HG02870 (cell line): Measurements from ENCODE around the gene C10orf90.

Experiments
- ATAC-seq: cut with Tn5 transposase; IDR thresholded peaks from one replicate; pipeline ENCODE4 v1.9.1; 2021; ENCODE audit warnings: mild to moderate bottlenecking, moderate library complexity; ENCODE audit not compliant: unreplicated experiment

Gene C10orf90

DNA sequence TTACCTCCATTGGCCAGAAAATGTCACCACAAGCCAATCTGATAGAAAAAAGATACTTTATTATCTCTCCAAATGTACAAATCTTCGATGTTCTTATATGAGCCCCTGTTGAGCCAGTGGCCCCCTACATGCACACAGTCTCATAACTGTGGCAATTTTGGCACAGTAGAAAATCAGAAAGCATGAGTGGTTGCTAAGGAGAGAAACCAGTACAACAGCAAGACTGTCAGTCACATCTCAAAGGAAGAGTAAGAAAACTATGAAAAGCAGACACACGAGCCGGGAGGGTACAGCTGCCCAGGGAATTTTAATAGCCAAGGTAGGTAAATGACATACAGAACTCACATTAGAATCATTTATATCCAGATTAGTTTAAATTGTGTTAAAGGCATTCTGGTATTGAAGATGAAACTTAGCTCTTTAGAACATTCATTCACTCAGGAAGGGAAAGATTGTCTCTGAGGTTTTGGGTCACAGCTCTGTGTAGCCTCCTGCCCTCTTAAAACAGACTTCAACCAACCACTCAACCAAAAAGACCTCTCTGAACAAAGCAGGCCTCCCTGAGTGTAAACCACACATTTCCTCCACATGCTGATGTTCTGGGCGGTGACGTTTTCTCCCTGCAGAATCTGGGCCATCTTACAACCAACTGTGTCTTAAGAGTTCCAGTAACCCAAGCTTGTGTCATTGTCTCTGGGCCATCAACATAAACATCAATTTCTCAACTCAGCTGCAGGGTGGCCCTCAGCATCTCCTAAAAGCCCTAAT, 201.4 kb downstream of the C10orf90 start:
- no peak for ATAC-seq

DNA sequence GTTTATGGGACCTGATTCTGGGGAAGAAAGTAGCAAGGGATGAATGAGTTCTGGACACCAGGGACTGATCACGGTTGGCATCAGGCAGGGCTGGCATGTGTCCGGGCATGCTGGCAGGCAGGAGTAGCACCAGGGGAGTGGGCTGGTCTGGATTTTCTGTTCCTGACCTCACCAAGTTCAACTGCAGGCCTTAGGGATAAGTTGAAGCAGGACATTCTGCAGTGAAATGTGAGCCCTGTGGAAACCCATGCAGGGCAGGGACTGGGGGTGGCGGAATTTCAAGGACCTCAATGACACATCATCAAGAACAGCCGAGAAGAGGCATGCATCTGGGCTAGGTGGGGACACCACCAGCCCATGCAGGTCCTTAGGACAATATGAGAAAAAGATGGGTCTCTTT, 202.0 kb downstream of the C10orf90 start:
- no peak for ATAC-seq

- no peak for ATAC-seq
These were observed 204.7 kb downstream of the C10orf90 start for GRCh38 chr10:126465771-126466170.

GRCh38 chr10:126463286-126463685, 207.2 kb downstream of the C10orf90 start:
- no peak for ATAC-seq

DNA sequence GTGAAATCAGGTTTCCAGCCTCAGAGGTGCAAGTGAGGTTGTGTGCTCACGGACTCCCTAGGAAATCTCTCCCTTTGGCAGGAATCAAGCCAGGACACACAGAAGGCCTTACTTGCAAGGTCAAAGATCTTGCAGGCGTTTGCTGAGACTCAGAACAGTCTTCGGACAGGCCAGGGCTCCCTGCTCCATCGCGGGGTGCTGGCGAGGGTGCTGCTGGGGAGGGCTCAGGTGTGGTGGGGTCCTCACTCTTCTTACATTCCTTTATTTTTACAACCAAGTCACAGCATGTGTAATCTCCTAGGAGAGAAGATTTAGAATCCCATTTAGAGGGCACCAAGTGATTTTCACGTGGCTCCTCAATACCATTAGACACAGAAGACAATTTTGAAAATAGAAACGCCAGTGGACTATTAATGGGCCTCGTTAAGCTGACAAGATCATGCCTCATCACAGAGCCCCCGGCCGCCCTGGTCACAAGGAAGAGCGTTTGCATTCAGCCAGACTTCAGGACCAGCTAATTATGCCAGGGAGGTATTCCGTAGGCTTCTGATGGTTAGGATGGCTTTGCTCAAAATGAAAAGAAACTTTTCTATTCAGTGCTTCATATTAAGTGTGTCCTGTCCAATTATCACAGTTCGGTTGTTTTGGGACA, 209.1 kb downstream of the C10orf90 start:
- ATAC-seq, result no peak

DNA sequence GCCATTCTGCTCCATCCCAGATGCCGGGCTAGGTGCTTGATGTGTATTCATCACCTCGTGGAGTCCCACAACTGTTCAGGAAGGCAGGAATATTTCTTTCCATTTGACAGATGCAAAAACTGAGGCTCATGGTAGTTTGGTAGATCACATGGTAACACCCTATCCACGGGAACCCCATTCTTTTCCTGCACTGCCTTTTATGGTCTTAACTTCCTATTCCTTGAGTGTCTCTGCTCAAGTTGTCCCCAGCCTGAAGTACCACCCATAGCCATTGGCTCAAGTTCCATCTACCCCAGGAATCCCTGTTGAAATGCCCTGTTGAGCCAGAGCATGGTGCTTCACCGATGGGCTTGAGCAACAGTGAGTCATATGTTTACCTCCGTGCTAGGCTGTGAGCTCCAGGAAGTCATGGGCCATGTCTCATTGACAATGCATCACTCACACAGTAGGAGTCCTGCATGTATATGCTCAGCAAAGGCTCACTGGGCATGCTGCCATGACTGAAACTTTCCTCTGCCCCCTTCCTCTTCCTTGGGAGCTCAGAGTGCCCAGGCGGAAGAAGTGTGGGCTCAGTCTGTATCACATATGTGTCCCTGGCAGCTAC, 210.5 kb downstream of the C10orf90 start:
- ATAC-seq, result no peak

DNA sequence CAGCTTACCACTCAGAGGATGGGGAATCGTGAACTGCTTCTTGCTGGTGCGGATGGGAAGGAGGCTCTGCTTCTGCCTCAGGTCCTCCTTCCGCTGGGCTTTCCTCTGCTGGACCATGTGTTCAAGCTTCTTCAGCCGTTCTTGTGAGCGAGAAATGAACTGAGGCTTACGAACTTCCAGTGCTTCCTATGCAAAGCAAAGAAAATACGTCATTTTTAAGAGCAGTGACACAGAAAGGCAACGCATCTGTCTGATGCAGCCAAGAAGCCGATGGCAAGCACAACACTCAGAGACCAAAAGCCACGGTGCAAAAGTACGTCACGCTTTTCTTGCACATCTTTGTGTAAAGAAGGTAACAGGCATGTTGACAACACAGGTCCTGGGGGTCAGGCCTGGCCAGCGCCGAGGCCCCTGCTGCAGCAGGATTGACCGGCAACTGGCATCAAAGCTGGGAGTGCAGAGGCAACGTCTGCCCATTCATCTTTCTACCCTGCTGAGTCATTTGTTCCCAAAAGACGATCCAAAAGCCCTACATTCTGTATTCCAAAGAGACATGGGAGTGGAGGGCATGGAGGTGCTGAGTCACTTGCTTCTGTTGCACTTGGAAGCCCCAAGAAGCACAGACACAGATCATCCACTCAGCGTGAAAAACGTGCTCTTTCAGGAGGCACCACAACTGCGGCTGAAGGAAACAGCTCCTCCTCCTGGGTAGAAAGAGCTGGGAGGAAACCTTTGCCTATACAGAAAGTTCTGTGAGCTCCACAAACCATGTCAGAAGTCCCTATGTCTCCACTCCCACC, 211.3 kb downstream of the C10orf90 start:
- ATAC-seq, result no peak

- no peak for ATAC-seq
These were observed 212.0 kb downstream of the C10orf90 start for GRCh38 chr10:126458466-126458865.

- ATAC-seq, result no peak
These were observed 213.9 kb downstream of the C10orf90 start for GRCh38 chr10:126456632-126457031.

GRCh38 chr10:126455766-126456405, 214.6 kb downstream of the C10orf90 start:
- no peak for ATAC-seq

DNA sequence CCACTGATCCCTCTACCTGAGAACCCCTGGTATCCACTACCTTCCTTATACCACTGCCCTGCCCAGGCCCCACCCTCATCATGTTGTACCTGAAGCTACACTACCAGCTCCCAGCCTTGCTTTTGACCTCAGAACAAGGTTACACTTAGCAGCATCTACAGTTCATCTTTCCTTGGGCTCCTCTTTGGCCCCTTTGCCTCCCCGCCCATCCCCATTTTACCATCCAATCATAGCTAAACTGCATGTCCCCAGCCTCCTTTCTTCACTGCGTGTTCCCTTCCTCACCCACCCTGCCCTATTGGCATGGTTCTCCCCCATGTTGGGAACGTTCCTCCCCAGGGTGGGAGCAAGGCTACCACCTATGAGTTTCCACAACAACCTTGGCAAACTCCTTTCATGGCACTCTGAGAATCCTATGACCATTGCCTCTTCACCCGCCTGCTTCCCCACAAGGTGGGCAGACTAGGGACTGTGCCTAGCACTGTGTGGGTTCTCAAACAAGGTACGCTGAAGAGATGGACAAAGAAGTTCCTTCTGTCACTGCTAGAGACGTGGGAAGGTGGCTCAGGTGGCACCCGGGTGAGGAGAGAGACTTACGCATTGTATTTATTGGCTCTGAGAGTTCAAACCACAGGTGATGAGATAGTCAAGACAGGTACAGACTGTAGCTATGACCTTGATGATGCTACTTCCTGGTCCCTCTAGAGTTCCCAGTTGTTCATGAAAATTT, 215.3 kb downstream of the C10orf90 start:
- no peak for ATAC-seq

GRCh38 chr10:126454045-126454751, 216.3 kb downstream of the C10orf90 start:
- ATAC-seq, result no peak

- ATAC-seq, result no peak
These were observed 218.2 kb downstream of the C10orf90 start for GRCh38 chr10:126452245-126452644.

GRCh38 chr10:126448091-126448490, 222.4 kb downstream of the C10orf90 start:
- no peak for ATAC-seq

GRCh38 chr10:126439942-126440341, 230.6 kb downstream of the C10orf90 start:
- no peak for ATAC-seq

GRCh38 chr10:126438407-126438783, 232.1 kb downstream of the C10orf90 start:
- no peak for ATAC-seq

DNA sequence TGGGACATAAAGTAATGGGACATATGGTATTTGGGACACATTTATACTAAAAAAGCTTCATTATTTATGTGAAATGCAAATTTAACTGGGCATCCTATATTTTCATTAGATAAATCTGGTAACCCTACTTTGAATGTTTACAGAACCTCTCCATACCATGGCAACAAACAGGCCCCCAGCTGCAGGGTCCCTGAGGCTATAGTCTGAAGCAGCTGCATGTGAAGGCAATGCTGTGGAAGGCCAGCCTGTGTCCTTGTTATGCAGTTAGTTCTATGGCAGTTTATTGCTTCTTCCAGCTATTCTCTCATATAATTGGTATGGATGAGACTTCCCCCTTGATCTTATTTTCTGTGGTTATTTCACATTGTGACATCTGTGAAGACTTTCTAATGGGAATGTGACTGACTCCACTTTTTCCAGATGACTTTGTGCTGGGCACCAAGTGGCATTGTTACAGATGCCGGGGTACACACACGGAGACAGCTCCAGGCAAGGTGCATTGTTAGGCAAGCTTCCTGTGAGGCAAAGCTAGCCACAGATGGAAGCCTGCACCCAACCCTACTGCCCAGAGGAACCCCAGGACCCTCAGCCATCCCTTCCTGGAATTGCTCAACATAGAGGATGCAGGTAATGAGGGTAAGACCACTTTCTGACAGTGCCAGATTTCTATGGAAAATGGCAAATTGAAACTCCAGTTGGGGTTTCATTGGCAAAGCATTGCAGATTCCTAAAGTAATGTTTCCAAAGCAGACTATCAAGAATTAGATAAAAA, 232.7 kb downstream of the C10orf90 start:
- no peak for ATAC-seq

DNA sequence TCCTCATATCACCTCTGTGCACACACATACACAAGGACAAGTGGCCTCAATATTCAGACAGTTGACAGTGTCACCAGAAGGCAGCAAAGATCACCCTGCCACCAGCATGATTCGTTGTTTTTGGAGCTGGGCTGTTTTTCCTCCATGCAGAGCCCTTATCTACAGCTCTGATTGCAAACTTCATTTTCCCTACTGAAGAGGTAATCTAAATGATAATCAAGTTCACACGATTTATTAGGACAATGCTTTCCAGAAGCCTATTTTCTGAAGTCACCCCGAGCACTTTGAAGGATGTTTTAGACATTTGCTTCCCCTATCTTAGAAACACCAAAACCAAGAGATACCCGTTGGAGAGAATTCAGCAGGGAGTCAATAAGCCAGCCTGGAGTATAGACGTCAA, 236.3 kb downstream of the C10orf90 start:
- no peak for ATAC-seq

DNA sequence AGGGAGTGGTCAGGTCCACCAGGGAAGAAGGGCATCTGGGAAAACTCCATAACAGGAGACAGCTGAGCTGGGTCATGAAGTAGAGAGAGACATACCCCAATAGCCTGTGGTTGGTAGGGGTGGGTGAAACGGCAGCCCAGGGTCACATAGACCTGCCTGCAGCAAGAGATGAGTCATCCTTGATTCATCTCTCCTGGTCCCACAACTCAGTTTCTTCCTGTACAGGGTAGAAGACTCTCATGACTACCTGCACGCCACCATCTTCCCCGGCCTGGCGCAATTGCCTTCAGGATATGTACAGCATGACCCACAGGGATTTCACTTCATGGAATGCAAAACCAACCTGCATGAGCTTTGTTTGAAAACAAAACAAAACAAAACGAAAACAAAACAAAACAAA, 237.1 kb downstream of the C10orf90 start:
- no peak for ATAC-seq
